Activated CD8-positive, alpha-beta T cell treated with anti-CD3 and anti-CD28 coated beads for 36 hours (primary cell): ENCODE results near the gene SHC2. TPM values are rescaled to one million over a fixed set of nuclear protein-coding genes. Genes with fewer than 3 reads are reported as not detected.

Experiments used
- ATAC-seq: fragments of 200-7000 bp; cut with Tn5 transposase; one replicate; pipeline ENCODE4 v1.10.0; 2021; ENCODE audit warnings: mild to moderate bottlenecking, moderate library complexity
- CTCF ChIA-PET: fragments of 350-600 bp; sonication (Branson Sonifier 250); formaldehyde crosslinking; loops from one replicate; lab custom pipeline; 2021; ENCODE audit warnings: antibody characterized with exemption; lab: Charles Lee
- POLR2A ChIA-PET: fragments of 350-600 bp; sonication (Branson Sonifier 250); formaldehyde crosslinking; loops from one replicate; lab custom pipeline; 2021; ENCODE audit warnings: antibody characterized with exemption; lab: Charles Lee
- DNase-seq: peaks from one replicate; pipeline ENCODE4 v3.0.0-alpha.2; 2020
- H3K27ac Mint-ChIP-seq: one replicate; pipeline ENCODE4 v1.8.0; 2021; ENCODE audit warnings: mild to moderate bottlenecking, mixed read lengths
- H3K27me3 Mint-ChIP-seq: one replicate; pipeline ENCODE4 v1.8.0; 2021; ENCODE audit warnings: mixed read lengths
- H3K36me3 Mint-ChIP-seq: one replicate; pipeline ENCODE4 v1.8.0; 2021; ENCODE audit warnings: low read depth, mixed read lengths
- H3K4me1 Mint-ChIP-seq: one replicate; pipeline ENCODE4 v1.8.0; 2021; ENCODE audit warnings: low read depth, mixed read lengths
- H3K4me3 Mint-ChIP-seq: one replicate; pipeline ENCODE4 v1.8.0; 2021; ENCODE audit warnings: mild to moderate bottlenecking, moderate library complexity, mixed read lengths
- H3K9me3 Mint-ChIP-seq: one replicate; pipeline ENCODE4 v1.8.0; 2021; ENCODE audit warnings: mixed read lengths
- intact Hi-C: fragments of 100-400 bp; cut with micrococcal nuclease; formaldehyde crosslinking; loops from one replicate; pipeline ENCODE4 v1.10.0; 2022
- total RNA-seq, 2 experiments: library from RNA; stranded (reverse); gene quantifications; one replicate each; pipeline ENCODE4 v1.2.3, GENCODE V29; 2021
- TF ChIP-seq, protein P1 (sequence below): fragments of 200-600 bp; IDR thresholded peaks from one replicate; pipeline ENCODE4 v1.8.0; 2022; ENCODE audit warnings: antibody characterized with exemption, mild to moderate bottlenecking

The SHC2 gene
- total RNA-seq, 2 experiments from 2014 or later = 0.25 to 0.45 TPM

GRCh38 chr19:485583-486236 lies 24.9 kb upstream of the SHC2 start:
- H3K4me1 Mint-ChIP-seq = peaks cover 3% of the 10 kb centered on the region
- ATAC-seq = no peak
- no peak for DNase-seq
- intact Hi-C loops = no loop called here
- H3K27me3 Mint-ChIP-seq = peaks cover 16% of the 10 kb centered on the region
- POLR2A ChIA-PET = no interaction called here
- CTCF ChIA-PET = no interaction called here
- TF ChIP-seq, protein P1, sequence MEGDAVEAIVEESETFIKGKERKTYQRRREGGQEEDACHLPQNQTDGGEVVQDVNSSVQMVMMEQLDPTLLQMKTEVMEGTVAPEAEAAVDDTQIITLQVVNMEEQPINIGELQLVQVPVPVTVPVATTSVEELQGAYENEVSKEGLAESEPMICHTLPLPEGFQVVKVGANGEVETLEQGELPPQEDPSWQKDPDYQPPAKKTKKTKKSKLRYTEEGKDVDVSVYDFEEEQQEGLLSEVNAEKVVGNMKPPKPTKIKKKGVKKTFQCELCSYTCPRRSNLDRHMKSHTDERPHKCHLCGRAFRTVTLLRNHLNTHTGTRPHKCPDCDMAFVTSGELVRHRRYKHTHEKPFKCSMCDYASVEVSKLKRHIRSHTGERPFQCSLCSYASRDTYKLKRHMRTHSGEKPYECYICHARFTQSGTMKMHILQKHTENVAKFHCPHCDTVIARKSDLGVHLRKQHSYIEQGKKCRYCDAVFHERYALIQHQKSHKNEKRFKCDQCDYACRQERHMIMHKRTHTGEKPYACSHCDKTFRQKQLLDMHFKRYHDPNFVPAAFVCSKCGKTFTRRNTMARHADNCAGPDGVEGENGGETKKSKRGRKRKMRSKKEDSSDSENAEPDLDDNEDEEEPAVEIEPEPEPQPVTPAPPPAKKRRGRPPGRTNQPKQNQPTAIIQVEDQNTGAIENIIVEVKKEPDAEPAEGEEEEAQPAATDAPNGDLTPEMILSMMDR = no peak
- no peak overlapping the region for H3K4me3 Mint-ChIP-seq
- no peak overlapping the region for H3K27ac Mint-ChIP-seq
- H3K36me3 Mint-ChIP-seq = peaks cover 7% of the 10 kb centered on the region
- H3K9me3 Mint-ChIP-seq = peaks cover 9% of the 10 kb centered on the region

- intact Hi-C loops = no loop called here
- Mint-ChIP-seq H3K36me3 (peaks cover 11% of the 10 kb centered on the region), H3K4me3 (no peak overlapping the region), H3K27me3 (peaks cover 16% of the 10 kb centered on the region), H3K9me3 (peaks cover 16% of the 10 kb centered on the region), H3K27ac (no peak overlapping the region), H3K4me1 (peaks cover 7% of the 10 kb centered on the region)
- ChIA-PET CTCF (no interaction called here), POLR2A (no interaction called here)
- DNase-seq (no peak), ATAC-seq (no peak)
- TF ChIP-seq, protein P1 = no peak
Observed at GRCh38 chr19:485077-485476, 24.2 kb upstream of the SHC2 start.

- Mint-ChIP-seq H3K9me3 (peaks cover 19% of the 10 kb centered on the region), H3K4me1 (peaks cover 10% of the 10 kb centered on the region), H3K4me3 (no peak overlapping the region), H3K27ac (no peak overlapping the region), H3K27me3 (peaks cover 16% of the 10 kb centered on the region), H3K36me3 (peaks cover 12% of the 10 kb centered on the region)
- TF ChIP-seq, protein P1 = no peak
- ATAC-seq (no peak), DNase-seq (no peak)
- intact Hi-C loops = no loop called here
- ChIA-PET POLR2A (no interaction called here), CTCF (no interaction called here)
Observed at GRCh38 chr19:484494-484893, 23.7 kb upstream of the SHC2 start.

DNA sequence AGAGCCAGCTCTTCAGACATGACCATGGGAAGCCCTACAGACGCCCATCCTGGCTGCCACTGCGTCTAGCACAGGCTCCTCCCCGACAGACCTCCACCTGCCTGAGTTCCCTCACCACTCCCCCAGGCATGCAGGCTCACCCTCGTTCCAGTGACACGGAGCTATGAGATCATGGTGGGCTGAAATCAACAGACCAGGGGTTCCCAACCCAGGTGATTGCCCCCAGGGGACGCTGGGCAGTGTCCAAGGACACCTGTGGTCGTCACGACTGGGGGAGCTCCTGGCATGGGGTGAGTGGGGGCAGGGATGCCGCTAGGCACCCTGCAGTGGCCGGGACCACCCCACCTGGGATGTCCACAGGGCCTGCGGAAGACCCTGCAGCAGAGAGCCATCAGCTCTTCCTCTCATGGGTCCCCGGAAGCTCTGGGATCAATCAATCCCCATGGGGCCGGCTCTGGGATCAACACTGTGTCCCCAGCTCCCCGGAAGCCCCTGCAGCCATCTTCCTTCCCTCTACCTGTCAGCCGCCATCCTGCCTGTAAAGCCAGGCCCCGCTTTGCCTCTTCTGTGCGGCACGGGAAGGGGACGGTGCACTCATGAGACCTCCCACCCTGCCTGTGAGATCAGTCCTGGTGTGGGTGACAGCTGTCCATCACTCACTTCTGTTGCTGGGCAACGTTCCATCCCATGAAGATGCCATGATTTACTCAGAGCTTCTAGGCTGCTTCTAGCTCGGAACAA lies 22.7 kb upstream of the SHC2 start:
- ChIA-PET POLR2A (no interaction called here), CTCF (no interaction called here)
- H3K36me3 Mint-ChIP-seq = peaks cover 12% of the 10 kb centered on the region
- H3K9me3 Mint-ChIP-seq = peaks cover 19% of the 10 kb centered on the region
- H3K27ac Mint-ChIP-seq = no peak overlapping the region
- peaks cover 16% of the 10 kb centered on the region for H3K27me3 Mint-ChIP-seq
- TF ChIP-seq, protein P1 = no peak
- ATAC-seq (no peak), DNase-seq (no peak)
- H3K4me3 Mint-ChIP-seq = no peak overlapping the region
- intact Hi-C loops = no loop called here
- H3K4me1 Mint-ChIP-seq = peaks cover 10% of the 10 kb centered on the region
